CD4-positive, alpha-beta T cell treated with Interleukin-6 at 100 ng/mL for 8 hours (primary cell): ENCODE results near the gene RPUSD2.

Experiments
- DNase-seq: peaks from one replicate; pipeline ENCODE4 v3.0.0-alpha.2; 2020; ENCODE audit warnings: mixed read lengths, low spot score

The RPUSD2 gene, protein sequence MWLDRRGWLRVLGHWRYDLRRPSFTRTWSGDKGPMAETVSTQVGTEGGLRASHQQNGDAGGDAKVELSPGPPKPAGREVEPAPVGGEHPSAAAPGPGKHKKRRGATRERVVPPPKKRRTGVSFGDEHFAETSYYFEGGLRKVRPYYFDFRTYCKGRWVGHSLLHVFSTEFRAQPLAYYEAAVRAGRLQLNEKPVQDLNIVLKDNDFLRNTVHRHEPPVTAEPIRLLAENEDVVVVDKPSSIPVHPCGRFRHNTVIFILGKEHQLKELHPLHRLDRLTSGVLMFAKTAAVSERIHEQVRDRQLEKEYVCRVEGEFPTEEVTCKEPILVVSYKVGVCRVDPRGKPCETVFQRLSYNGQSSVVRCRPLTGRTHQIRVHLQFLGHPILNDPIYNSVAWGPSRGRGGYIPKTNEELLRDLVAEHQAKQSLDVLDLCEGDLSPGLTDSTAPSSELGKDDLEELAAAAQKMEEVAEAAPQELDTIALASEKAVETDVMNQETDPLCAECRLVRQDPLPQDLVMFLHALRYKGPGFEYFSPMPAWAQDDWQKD

DNA sequence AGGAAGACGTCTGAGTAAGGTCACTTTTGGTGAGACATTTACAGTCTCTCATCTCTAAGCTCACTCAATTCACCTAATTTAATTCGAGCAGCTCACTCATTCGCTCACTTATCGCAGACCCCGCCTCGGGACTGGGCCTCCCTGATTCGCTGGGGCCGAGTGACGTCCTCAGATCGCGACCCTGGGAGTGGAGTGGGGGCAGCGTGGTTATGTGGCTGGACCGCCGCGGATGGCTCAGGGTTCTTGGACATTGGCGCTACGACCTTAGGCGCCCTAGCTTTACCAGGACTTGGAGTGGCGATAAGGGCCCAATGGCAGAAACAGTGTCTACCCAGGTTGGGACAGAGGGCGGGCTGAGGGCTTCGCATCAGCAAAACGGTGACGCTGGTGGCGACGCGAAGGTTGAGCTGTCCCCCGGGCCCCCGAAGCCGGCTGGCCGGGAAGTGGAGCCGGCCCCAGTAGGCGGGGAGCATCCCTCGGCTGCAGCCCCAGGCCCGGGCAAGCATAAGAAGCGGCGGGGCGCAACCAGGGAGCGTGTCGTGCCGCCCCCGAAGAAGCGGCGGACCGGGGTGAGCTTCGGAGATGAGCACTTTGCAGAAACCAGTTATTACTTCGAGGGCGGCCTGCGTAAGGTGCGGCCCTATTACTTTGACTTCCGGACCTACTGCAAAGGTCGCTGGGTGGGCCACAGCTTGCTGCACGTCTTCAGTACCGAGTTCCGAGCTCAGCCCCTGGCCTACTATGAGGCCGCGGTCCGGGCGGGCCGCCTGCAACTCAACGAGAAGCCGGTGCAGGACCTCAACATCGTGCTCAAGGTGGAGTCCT is at the start of gene RPUSD2:
RPUSD2 (plus strand) TSS at position 171 of the 825 bp plus-strand sequence; CDS start at position 210, 39 bp downstream.
- DNase-seq, result peak; percentile 87

DNA sequence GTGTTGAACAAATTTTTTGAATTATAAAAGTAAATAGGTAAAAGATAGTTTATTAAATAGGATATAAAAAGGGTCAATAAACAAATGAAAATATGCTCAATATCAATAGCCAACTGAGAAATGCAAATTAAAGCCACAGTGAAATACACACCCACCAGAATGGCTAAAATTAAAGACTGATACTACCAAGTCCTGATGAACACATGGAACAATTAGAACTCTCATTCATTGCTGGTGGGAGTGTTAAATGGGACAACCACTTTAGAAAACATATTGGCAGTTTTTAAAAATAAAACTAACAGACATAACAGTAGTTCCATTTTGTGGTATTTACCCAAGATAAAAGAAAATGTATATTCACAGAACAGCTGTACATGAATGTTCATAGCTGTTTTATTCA is 45.5 kb upstream of the RPUSD2 start:
- DNase-seq, result no peak

DNA sequence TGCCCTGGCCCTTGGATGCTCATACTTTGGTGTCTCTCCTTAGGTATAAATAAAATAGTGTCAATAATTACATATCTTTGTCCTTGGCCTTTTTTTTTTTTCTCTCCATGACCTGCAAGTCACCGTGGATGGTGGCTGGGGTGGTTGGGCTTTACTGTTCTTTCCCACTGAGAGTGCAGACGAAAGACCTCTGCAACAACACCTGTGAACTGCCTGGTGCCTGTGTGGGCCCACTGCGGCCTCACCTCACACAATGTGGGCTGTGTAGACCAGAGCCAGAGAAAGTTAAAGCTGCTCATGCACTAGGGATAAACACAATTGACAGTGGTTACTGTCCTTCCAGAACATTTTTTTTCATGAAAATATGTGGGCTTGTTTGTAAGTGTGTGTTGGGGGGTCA is 43.2 kb upstream of the RPUSD2 start:
- no peak for DNase-seq

DNA sequence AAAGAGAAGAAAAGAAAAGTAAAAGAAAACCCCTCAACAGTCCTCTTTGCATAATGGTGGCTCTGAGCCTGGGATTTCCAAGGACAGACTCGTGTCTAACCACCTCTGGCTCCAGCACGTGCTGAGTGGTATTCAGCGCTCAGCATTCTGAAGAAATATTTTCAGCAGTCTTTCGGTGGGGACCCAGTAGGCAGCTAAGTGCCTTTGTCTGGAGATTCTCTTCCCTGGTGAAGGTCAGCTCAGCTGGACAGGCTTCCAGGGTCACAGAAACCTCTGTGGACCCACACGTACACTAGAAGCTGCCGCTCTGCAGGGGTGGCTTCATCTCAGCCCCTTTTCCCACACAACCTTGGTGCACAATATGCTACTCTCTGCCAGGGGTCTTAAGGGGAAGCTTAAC is 40.3 kb upstream of the RPUSD2 start:
- no peak for DNase-seq

DNA sequence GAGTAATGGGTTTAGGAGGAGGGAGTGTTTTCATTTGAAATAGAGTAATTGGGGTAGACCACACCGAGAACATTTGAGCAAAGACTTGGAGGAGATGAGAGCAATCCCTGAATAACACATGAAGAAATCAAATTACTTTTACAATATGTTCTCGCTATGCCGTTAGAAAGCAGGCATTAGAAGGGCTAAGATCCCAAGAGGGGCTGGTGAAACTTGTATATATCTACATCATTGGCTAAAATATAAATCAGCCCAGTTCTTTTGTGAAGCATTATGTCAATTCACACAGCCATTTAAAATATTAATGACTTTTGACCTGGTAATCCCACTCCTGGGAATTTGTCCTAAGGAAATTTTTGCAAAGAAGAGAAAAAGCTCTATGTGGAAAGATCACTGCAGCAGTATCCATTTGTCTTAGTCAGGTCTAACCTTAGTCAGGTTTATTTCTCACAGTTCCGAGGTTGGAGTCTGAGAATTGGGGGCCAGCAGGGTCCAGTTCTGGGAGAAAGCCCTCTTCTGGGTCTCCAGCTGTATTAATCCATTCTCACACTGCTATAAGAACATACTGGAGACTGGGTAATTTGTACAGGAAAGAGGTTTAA is 35.2 kb upstream of the RPUSD2 start:
- DNase-seq, result no peak

DNA sequence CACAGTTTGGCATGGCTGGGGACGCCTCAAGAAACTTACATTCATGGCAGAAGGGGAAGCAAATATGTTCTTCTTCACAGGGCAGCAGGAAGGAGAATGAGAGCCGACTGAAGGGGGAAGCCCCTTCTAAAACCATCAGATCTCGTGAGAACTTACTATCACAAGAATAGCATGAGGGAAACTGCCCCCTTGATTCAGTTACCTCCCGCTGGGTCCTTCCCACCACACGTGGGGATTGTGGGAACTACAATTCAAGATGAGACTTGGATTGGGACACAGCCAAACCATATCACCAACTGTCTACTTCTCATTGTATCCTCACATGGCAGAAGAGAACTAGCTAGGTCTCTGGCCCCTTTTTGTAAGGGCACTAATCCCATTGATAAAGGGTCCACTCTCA is 34.7 kb upstream of the RPUSD2 start:
- DNase-seq, result no peak

DNA sequence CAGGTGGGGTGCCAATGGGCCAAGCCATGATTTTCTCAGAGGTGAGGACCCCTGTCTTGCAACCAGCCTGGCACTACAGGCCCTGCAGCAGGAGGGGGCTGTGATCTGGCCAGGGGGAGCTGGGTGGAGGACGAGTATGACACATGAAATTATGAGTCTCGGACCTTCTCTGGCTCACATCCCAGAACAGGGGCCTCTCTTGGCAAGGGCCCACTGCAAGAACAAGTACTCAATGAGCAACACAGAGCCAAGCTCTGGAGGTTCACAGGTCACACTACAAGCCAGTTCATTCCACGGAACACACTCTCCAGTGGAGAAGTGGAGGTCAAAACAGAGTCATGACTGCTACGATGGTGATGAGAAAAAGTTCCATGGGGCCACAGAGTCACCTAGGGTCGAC is 32.6 kb upstream of the RPUSD2 start:
- no peak for DNase-seq

DNA sequence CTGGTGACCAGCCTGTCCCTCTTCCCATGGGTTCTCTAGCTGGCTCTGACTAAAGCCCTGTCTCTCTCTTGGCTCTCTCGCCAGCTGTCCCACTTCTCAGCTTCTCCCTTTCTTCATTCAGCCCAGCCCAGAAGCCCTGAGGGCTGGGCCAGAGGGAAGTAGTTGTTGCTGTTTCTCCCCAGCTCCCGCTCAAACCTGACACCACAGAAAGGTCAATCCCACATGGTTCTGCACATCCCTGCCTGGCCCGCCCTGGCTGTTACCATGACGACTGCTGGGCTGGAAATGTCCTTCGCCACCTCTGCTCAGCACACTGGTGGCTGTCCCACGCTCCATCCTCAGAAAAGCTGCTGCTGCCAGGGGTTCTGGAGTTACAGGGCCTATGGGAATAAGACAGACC is 30.1 kb upstream of the RPUSD2 start:
- DNase-seq, result no peak

DNA sequence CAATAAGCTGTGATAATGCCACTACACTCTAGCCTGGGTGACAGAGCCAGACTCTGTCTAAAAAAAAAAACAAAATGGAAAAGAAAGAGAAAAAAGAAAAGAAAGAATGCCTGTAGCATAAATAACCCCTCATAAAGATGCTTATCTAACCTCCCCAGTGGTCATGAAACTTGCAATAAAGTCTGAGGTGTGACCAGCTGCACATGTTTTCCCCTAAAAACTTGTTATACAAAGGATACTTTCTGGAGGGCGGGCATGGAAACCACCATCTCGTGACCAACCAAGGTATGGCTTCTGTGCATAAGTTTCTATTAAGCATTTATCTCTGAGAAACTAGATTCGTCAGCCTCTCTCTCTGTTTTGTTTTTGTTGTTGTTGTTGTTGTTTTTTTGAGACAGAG is 26.0 kb upstream of the RPUSD2 start:
- no peak for DNase-seq

DNA sequence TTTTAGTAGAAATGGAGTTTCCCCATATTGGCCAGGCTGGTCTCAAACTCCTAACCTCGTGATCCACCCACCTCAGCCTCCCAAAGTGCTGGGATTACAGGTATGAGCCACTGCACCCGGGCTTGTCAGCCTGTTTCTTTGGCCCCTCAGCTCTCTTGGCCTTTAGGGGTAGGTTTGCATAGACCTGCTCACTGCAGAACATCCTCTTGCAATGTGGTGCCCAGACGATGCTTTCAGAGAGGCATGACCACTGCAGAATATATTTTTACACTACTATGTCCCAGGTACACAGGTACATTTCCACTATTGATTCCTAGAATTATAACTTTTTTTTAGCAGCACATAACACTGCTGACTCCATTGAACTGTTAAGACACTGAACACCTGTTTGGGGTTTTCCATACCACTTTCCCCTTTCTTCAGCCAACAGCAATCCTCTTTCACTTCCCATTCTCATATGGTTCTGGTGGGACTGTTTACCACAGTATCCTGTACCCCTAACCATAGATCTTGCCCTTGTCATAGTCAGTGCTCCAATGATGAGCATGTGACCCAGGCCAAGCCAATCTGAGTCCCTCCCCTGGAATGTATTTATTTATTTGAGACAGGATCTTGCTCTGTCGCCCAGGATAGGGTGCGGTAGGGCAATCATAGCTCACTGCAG is 25.3 kb upstream of the RPUSD2 start:
- DNase-seq, result no peak

DNA sequence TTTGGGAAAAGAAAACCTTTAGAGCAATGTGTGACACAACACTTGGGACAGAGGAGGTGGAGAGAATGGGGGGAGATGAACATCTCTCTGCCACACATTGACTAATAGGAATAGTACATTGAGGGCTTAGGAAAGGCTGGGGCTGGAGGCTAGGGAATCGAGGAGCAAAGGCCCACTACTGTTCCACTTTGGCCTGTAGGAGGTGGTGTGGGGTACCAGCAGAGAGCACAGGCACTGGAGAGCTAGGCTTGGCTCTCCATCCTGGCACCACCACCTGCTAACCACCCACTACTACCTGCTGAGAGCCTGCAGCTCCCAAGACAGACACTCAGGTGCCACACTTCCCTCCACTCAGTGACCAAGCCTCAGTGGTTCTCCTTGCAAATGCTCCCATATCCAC is 23.6 kb upstream of the RPUSD2 start:
- DNase-seq, result no peak

DNA sequence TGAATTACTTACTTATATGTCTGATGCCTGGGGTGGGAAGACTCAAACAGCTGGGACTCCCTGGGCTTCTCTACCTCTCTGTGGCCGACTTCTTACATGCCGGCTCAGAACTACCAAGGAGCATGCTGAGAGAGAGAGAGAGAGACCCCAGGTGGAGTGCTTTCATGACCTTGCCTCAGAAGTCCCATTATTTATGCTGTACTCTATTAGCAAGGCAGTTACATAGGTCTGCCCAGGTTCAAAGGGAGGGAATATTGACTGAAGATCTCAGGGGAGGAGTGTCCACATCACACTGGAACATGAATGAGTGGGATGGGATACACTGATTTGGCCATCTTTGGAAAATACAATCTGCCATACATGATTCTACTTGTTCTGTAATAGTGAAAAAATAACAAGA is 20.5 kb upstream of the RPUSD2 start:
- no peak for DNase-seq

DNA sequence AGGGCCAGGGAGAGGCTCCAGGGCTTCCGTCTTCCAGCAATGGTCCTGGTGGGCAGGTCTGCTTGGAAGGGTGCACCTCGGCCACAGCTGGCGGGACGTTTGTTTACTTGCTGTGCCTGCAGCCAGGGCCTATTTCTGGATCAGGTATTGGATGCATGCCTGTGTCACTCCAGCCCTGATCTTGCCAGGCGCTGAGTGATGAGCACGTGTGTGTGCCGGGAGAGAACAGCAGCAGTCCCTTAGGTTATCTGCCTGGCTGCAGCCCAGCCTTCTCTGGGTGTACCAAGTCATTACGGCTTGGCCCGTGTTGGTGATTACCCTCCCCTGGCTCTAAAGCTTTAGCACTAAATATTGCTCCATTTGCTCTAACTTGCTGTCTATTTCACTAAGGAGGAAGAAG is 19.2 kb upstream of the RPUSD2 start:
- no peak for DNase-seq

DNA sequence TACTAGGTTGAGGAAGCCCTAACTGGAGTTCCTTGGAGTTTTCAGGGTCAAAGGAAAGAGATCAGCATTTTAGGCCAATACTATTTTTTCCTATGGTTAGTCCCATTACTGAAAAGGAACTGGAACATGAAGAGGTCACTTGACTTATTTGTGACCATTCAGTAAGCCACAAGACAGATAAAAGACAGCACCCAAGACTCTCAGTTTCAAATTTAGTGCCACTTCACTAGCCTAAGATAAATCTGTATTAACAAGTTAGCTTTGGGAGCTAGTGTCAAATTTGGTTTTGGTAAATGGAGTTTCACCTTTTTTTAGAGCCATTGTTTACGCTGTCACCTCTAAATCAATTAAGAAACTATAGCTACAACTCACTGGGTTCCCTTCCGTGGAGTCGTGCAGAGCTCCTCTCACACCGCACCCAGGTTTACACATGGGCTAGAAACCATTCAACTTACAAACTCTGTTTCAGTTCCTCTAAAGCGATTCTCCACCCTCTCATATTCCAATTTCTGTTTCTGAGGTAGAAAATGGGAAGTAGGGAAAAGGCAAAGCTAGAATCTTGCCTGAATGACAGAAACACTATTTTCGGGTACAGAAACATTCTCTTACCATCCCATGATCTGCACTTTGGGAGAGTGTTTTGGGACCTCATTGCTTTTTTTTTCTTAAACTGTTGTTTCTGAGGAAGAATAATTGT is 18.6 kb upstream of the RPUSD2 start:
- DNase-seq, result no peak

DNA sequence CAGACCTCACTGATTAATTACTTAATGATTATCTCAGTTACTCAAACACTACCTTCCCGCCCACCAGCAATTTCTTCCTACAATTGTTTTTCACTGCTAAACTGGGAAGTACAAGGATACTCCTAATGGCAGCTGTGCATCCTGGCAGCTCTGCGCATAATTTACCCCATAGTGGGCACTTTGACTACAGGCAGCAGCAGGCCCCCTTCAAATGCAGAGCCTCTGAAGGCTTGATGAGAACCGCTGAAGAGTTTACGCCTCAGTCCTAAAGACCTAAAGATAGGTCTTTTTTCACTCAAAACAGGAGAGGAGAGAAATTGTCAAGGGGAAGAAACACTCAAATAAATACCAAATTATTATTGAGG is 15.0 kb upstream of the RPUSD2 start:
- DNase-seq, result no peak

DNA sequence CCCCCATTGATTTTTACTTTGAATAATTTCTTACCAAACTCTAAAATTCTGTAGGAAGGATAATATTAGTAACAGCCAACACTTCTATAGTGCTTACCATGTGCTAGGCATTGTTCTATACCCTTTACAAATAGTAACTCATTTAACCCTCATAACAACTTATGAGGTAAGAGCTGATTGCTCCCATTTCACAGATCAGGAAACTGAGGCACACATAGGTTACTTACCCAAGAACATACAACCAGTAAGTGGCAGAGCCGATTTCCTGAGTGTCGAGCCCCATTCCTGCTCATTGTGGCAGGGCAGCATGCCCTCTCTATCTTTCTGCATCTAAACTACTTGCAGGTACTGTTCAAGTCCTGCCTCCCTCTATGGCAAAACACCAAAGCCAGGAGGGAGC is 13.2 kb upstream of the RPUSD2 start:
- no peak for DNase-seq

DNA sequence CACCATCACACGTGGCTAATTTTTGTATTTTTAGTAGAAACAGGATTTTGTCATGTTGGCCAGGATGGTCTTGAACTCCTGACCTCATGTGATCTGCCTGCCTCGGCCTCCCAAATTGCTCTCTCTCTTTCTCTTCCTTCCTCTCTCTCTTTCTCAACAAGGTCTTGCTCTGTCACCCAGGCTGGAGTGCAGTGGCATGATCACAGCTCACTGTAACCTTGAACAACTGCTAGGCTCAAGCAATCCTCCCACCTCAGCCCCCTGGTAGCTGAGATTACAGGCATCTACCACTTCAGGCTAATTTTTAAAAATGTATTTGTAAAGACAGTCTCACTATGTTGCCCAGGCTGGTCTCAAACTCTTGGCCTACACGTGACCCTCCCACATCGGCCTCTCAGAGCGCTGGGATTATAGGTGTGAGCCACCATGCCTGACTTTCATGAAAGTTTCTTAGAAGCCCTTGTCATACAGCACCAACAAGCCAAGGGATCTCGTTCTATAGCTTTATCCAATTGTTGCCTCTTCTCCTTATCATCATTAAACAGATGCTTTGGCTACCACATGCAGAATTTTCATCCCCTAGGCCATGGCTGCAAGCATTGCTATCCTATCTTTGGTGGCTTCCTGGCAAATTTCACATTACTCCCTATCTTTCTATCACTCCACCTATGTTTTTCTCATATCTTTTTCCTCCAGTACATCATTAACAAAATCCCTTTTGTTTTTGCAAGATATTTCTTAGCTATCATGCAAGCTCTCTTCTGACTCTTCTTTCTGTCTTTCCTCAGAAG is 10.0 kb upstream of the RPUSD2 start:
- DNase-seq, result no peak

DNA sequence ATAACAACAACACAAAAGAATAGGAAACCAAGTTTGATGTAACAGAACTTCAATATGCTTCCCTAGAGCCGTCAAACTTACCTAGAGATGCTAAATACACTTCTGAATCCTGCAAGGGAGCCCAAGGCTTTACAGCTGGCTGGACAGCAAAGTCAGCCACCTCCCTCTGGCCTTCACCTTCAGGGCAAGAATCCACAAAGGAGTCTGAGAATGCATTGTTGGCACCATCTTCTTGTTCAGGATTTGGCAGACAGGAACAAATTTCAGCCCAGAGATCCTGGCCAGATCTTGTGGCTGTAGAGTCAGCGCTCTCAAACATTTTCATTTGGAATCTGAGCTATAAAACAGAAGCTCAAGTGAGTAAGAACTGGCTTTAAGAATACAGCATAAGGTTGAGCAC is 6.4 kb upstream of the RPUSD2 start:
- DNase-seq, result no peak

DNA sequence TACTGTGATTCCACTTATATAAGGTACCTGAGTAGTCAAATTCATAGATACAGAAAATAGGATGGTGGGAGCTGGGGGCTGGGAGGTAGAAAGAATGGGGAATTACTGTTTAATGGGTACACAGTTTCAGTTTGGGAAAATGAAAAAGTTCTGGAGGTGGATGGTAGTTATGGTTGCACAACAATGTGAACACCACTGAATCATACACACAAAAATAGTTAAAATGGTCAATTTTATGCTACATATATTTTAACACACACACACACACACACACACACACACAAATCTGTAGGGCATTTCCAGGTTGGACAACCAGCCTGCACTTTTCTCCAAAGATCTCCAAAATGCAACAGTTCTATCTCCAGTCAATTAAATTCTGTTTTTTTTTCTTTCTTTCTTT is 5.7 kb upstream of the RPUSD2 start:
- DNase-seq, result no peak

DNA sequence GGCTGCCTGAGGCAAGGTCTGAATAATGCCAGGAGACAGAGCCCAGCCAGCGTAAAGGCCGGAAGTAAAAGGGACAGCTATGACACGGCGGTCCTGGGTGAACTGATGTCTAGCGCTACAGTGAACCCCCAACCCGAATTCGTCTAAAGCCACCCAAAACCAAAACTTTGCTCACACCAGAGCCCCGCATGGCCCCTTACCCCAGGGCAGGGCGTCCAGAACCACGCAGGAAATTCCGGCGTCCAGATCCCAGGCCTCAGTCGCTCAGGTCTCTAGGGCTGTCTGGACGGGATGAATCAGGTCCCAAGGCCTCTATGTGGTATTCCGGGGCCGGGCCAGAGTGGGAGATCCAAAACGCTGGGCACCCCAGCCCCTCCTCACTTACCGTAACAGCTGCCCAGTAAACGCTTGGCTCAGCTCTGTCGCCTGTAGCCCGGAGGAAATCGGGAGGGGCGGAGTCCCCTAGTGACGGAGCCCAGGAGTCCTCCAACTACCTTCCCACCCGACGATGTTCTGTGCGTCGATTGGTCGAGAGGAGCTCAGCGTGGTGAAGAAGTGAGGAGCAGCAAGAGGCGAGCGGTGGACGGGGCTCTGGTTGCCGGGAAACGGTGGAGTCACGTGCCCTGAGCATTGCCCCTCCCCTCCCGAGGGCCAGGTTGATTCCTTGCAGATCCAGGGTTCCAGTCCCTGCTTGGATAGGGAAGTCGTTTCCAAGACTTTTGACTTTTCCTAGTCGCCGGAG is 4.3 kb upstream of the RPUSD2 start, which contains the start of gene CCDC32:
CCDC32 (minus strand) TSS at position 452 of the 742 bp plus-strand sequence. CDS start 2,027 bp downstream, outside the sequence.
- peak; percentile 95 for DNase-seq
